NT2/D1 (cell line): ENCODE data around the gene MMP19.

Source experiments
- DNase-seq: peaks from one replicate; pipeline ENCODE4 v3.0.0-alpha.2; 2011; ENCODE audit warnings: low read depth, low spot score
- H3K27me3 ChIP-seq: 2 replicates; pipeline ENCODE4 v1.6.0; 2011; ENCODE audit warnings: mild to moderate bottlenecking; ENCODE audit not compliant: insufficient read length, insufficient read depth
- H3K36me3 ChIP-seq: 2 replicates; pipeline ENCODE4 v1.6.1; 2011; ENCODE audit warnings: mild to moderate bottlenecking, low read length, mixed read lengths; ENCODE audit not compliant: insufficient read depth, insufficient read length
- H3K4me1 ChIP-seq: 2 replicates; pipeline ENCODE4 v1.5.1; 2011; ENCODE audit not compliant: insufficient read depth, insufficient read length
- H3K4me3 ChIP-seq: 2 replicates; pipeline ENCODE4 v1.5.1; 2011; ENCODE audit warnings: low read depth; ENCODE audit not compliant: insufficient read length
- H3K9ac ChIP-seq: 2 replicates; pipeline ENCODE4 v1.6.0; 2011; ENCODE audit warnings: low read depth; ENCODE audit not compliant: insufficient read length
- H3K9me3 ChIP-seq: 2 replicates; pipeline ENCODE4 v1.5.1; 2011; ENCODE audit warnings: mild to moderate bottlenecking, low read length; ENCODE audit not compliant: insufficient read depth
- SUZ12 ChIP-seq: IDR thresholded peaks from 2 replicates; pipeline ENCODE4 v1.6.1; 2011; ENCODE audit not compliant: insufficient read length, insufficient read depth; ENCODE audit errors: extremely low read depth
- YY1 ChIP-seq: IDR thresholded peaks from 2 replicates; pipeline ENCODE4 v1.6.1; 2011; ENCODE audit not compliant: insufficient read length, insufficient read depth
- ZNF274 ChIP-seq: IDR thresholded peaks from 2 replicates; pipeline ENCODE4 v1.6.1; 2011; ENCODE audit warnings: mild to moderate bottlenecking, low read depth, low read length

Gene MMP19

DNA sequence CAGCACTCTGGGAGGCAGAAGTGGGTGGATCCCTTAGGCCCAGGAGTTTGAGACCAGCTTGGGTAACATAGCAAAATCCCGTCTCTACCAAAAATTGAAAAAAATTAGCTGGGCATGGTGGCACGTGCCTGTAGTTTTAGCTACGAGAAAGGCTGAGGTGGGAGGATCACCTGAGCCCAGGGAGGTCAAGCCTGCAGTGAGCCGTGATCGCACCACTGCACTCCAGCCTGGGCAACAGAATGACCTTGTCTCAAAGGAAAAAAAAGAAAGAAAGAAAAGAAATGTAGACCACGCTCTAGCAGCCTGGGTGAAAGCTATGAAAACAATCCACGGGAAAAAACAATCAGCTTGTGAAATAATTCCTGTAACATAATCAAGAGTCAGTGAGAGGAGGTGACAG is 54.2 kb downstream of the MMP19 start:
- no peaks in the 10 kb centered on the region for H3K9me3 ChIP-seq
- no peak for DNase-seq
- TF ChIP-seq ZNF274 (no peak), YY1 (no peak), SUZ12 (no peak)
- H3K27me3 ChIP-seq = no peaks in the 10 kb centered on the region
- no peak overlapping the region for H3K4me3 ChIP-seq
- H3K4me1 ChIP-seq = no peaks in the 10 kb centered on the region
- H3K36me3 ChIP-seq = peaks cover 87% of the 10 kb centered on the region
- no peak overlapping the region for H3K9ac ChIP-seq
